WI38 (cell line): ENCODE measurements around the gene MOCS3.

Experiments used
- H3K4me3 ChIP-seq: 2 replicates; pipeline ENCODE4 v1.5.1; 2011; ENCODE audit warnings: low read depth, mild to moderate bottlenecking, control low read depth, low read length
- CTCF ChIP-seq: IDR thresholded peaks from 2 replicates; pipeline ENCODE4 v1.5.1; 2012; ENCODE audit warnings: low read depth, mild to moderate bottlenecking, control low read depth, low read length

Gene MOCS3

GRCh38 chr20:50932016-50932485 lies 26.6 kb upstream of the MOCS3 start:
- peak overlapping the region; percentile 60 for H3K4me3 ChIP-seq
- TF ChIP-seq CTCF = no peak

- TF ChIP-seq CTCF = no peak
Measured at GRCh38 chr20:50932691-50933280, 25.8 kb upstream of the MOCS3 start.

GRCh38 chr20:50933589-50933988 lies 25.0 kb upstream of the MOCS3 start:
- H3K4me3 ChIP-seq = no peak overlapping the region
- TF ChIP-seq CTCF = no peak

More at GRCh38 chr20:50932691-50933280, 25.8 kb upstream of the MOCS3 start:
- no peak overlapping the region for H3K4me3 ChIP-seq

- TF ChIP-seq CTCF = no peak
- no peak overlapping the region for H3K4me3 ChIP-seq
Measured at GRCh38 chr20:50943069-50943468, 15.5 kb upstream of the MOCS3 start.

GRCh38 chr20:50948132-50948785 lies 10.4 kb upstream of the MOCS3 start:
- no peak overlapping the region for H3K4me3 ChIP-seq
- TF ChIP-seq CTCF = no peak

- TF ChIP-seq CTCF = no peak
- H3K4me3 ChIP-seq = no peak overlapping the region
Measured at GRCh38 chr20:50953196-50953595, 5.4 kb upstream of the MOCS3 start.

- no peak for TF ChIP-seq CTCF
Measured at GRCh38 chr20:50953821-50954220, 4.8 kb upstream of the MOCS3 start.

More at GRCh38 chr20:50953821-50954220, 4.8 kb upstream of the MOCS3 start:
- no peak overlapping the region for H3K4me3 ChIP-seq
